IMR-90 (cell line): ENCODE results near the gene MLYCD.

Experiments used
- BHLHE40 ChIP-seq: fragments of 150-350 bp; IDR thresholded peaks from 2 replicates; pipeline ENCODE4 v1.6.1; 2016; ENCODE audit warnings: mild to moderate bottlenecking, low read depth, low read length
- MAFK ChIP-seq: IDR thresholded peaks from 2 replicates; pipeline ENCODE4 v1.6.1; 2012; ENCODE audit warnings: low read depth, low read length, improper control_type of control experiment
- MAZ ChIP-seq: IDR thresholded peaks from 2 replicates; pipeline ENCODE4 v1.6.1; 2012; ENCODE audit warnings: low read depth, mild to moderate bottlenecking, low read length, improper control_type of control experiment, moderate library complexity, borderline replicate concordance
- MXI1 ChIP-seq: IDR thresholded peaks from 2 replicates; pipeline ENCODE4 v1.6.1; 2012; ENCODE audit warnings: low read depth, mild to moderate bottlenecking, low read length, moderate library complexity, borderline replicate concordance
- NFE2L2 ChIP-seq: fragments of 150-350 bp; IDR thresholded peaks from 2 replicates; pipeline ENCODE4 v1.6.1; 2016; ENCODE audit warnings: low read depth, mild to moderate bottlenecking, low read length
- POLR2A ChIP-seq: IDR thresholded peaks from 2 replicates; pipeline ENCODE4 v1.6.1; 2012; ENCODE audit warnings: mild to moderate bottlenecking, low read depth, low read length
- RAD21 ChIP-seq: IDR thresholded peaks from 2 replicates; pipeline ENCODE4 v1.6.1; 2012; ENCODE audit warnings: low read length, improper control_type of control experiment
- RFX5 ChIP-seq: IDR thresholded peaks from 2 replicates; pipeline ENCODE4 v1.8.0; 2012; ENCODE audit warnings: low read depth, mild to moderate bottlenecking, low read length, moderate library complexity
- SMC3 ChIP-seq: fragments of 150-350 bp; IDR thresholded peaks from 2 replicates; pipeline ENCODE4 v1.6.1; 2016; ENCODE audit warnings: low read depth, mild to moderate bottlenecking, antibody characterized with exemption, low read length, moderate library complexity
- USF2 ChIP-seq: fragments of 150-350 bp; IDR thresholded peaks from 2 replicates; pipeline ENCODE4 v1.6.1; 2017; ENCODE audit warnings: mild to moderate bottlenecking, antibody characterized with exemption, low read length, low read depth
- TF ChIP-seq, protein P1 (sequence below): conservative IDR thresholded peaks from 2 replicates; pipeline ENCODE4 v1.5.1; 2012; ENCODE audit warnings: mild to moderate bottlenecking, low read depth, low read length, improper control_type of control experiment

DNA sequence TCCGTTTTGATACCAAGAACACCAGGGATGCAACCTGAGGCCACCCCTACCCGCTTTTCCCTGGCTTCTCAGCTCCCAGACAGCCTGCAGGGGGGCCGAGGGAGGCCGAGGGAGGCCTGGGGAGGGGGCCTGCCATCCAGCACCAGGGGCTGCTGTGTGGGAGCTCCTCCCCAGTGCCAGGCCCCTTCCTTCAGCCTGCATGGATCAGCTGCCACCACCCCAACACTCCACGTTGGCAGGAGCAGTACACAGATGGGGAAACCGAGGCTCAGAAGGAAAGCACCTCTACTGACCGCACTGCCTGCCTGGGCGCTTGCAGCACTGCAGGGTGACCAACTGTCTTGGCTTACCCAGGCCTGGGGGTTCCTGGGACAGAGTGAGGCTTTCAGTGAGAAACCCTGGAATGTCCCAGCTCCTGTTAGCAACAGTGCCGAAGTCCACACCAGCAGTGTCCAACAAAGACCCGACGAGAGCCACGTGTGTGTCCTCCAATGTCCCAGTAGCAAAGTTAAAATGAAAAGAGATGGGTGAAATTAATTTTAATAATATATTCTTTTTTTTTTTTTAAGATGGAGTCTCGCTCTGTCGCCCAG is 48.8 kb downstream of the MLYCD start:
- TF ChIP-seq, protein P1, sequence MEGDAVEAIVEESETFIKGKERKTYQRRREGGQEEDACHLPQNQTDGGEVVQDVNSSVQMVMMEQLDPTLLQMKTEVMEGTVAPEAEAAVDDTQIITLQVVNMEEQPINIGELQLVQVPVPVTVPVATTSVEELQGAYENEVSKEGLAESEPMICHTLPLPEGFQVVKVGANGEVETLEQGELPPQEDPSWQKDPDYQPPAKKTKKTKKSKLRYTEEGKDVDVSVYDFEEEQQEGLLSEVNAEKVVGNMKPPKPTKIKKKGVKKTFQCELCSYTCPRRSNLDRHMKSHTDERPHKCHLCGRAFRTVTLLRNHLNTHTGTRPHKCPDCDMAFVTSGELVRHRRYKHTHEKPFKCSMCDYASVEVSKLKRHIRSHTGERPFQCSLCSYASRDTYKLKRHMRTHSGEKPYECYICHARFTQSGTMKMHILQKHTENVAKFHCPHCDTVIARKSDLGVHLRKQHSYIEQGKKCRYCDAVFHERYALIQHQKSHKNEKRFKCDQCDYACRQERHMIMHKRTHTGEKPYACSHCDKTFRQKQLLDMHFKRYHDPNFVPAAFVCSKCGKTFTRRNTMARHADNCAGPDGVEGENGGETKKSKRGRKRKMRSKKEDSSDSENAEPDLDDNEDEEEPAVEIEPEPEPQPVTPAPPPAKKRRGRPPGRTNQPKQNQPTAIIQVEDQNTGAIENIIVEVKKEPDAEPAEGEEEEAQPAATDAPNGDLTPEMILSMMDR, result no peak
- no peak for TF ChIP-seq NFE2L2
- TF ChIP-seq MAFK, result no peak
- TF ChIP-seq MAZ, result no peak
- no peak for TF ChIP-seq RFX5
- TF ChIP-seq POLR2A, result no peak
- TF ChIP-seq USF2, result no peak
- TF ChIP-seq BHLHE40, result no peak
- no peak for TF ChIP-seq RAD21
- TF ChIP-seq SMC3, result no peak
- no peak for TF ChIP-seq MXI1
